DOHH2 (cell line): ENCODE results near the gene ZNRF2.

ENCODE experiments used
- H3F3A ChIP-seq: fragments of 200-600 bp; sonication (generic), shearing (Covaris generic); 2 replicates; pipeline ENCODE4 v1.6.0; 2016; ENCODE audit warnings: antibody characterized with exemption, mild to moderate bottlenecking; ENCODE audit not compliant: control insufficient read depth, insufficient read depth
- H3K27ac ChIP-seq: fragments of 200-600 bp; sonication (generic); 2 replicates; pipeline ENCODE4 v1.5.1; 2014; ENCODE audit warnings: low read depth, mild to moderate bottlenecking, low read length, moderate library complexity
- H3K27me3 ChIP-seq: fragments of 200-600 bp; sonication (generic); 2 replicates; pipeline ENCODE4 v1.6.1; 2014; ENCODE audit warnings: mild to moderate bottlenecking, low read length, mixed read lengths; ENCODE audit not compliant: control insufficient read depth
- H3K36me3 ChIP-seq: fragments of 200-600 bp; sonication (generic); 2 replicates; pipeline ENCODE4 v1.6.1; 2014; ENCODE audit warnings: mild to moderate bottlenecking, low read length, moderate library complexity, mixed read lengths; ENCODE audit not compliant: control insufficient read depth
- H3K4me1 ChIP-seq: fragments of 200-600 bp; sonication (generic); 2 replicates; pipeline ENCODE4 v1.6.1; 2014; ENCODE audit warnings: mild to moderate bottlenecking, low read length, mixed read lengths; ENCODE audit not compliant: control insufficient read depth
- H3K4me2 ChIP-seq: fragments of 200-600 bp; sonication (generic); 2 replicates; pipeline ENCODE4 v1.6.0; 2014; ENCODE audit warnings: mild to moderate bottlenecking, low read length, moderate library complexity
- H3K4me3 ChIP-seq: fragments of 200-600 bp; sonication (generic); 2 replicates; pipeline ENCODE4 v1.5.1; 2014; ENCODE audit warnings: mild to moderate bottlenecking, low read length, mixed read lengths
- H3K79me2 ChIP-seq: fragments of 200-600 bp; sonication (generic); 2 replicates; pipeline ENCODE4 v1.6.1; 2014; ENCODE audit warnings: mild to moderate bottlenecking, low read length, mixed read lengths; ENCODE audit not compliant: control insufficient read depth
- H3K9me2 ChIP-seq: fragments of 200-600 bp; sonication (generic); replicated peaks from 2 replicates; pipeline ENCODE4 v1.6.1; 2014; ENCODE audit warnings: mild to moderate bottlenecking, low read length, mixed read lengths; ENCODE audit not compliant: control insufficient read depth
- H3K9me3 ChIP-seq: fragments of 200-600 bp; sonication (generic); 2 replicates; pipeline ENCODE4 v1.6.1; 2014; ENCODE audit warnings: antibody characterized with exemption, low read length, mixed read lengths; ENCODE audit not compliant: control insufficient read depth, insufficient read depth
- H4K20me1 ChIP-seq: fragments of 200-600 bp; sonication (generic); 2 replicates; pipeline ENCODE4 v1.6.0; 2014; ENCODE audit warnings: low read depth, mild to moderate bottlenecking, antibody characterized with exemption, low read length, moderate library complexity; ENCODE audit not compliant: control insufficient read depth, insufficient read depth
- EZH2phosphoT487 ChIP-seq: fragments of 200-600 bp; sonication (generic); IDR thresholded peaks from 2 replicates; pipeline ENCODE4 v1.6.1; 2017; ENCODE audit warnings: borderline replicate concordance, mild to moderate bottlenecking, antibody characterized with exemption, low read length, moderate library complexity, mixed read lengths
- TF ChIP-seq, protein P1 (sequence below): fragments of 200-600 bp; sonication (generic); IDR thresholded peaks from one replicate; pipeline ENCODE4 v1.5.1; 2014; ENCODE audit warnings: antibody characterized with exemption, mild to moderate bottlenecking, low read depth, low read length; ENCODE audit not compliant: poor library complexity, severe bottlenecking

ZNRF2 gene

GRCh38 chr7:30332549-30332948 is 48.2 kb downstream of the ZNRF2 start:
- no peaks in the 10 kb centered on the region for H3K9me2 ChIP-seq
- peaks cover 95% of the 10 kb centered on the region for H3K79me2 ChIP-seq
- peaks cover 89% of the 10 kb centered on the region for H3K4me1 ChIP-seq
- no peaks in the 10 kb centered on the region for H3K9me3 ChIP-seq
- H3K27ac ChIP-seq: peak overlapping the region; percentile 91
- H3F3A ChIP-seq: peaks cover 34% of the 10 kb centered on the region
- no peaks in the 10 kb centered on the region for H3K27me3 ChIP-seq
- peaks cover 8% of the 10 kb centered on the region for H3K36me3 ChIP-seq
- peak overlapping the region; percentile 85 for H3K4me2 ChIP-seq
- TF ChIP-seq, protein P1, sequence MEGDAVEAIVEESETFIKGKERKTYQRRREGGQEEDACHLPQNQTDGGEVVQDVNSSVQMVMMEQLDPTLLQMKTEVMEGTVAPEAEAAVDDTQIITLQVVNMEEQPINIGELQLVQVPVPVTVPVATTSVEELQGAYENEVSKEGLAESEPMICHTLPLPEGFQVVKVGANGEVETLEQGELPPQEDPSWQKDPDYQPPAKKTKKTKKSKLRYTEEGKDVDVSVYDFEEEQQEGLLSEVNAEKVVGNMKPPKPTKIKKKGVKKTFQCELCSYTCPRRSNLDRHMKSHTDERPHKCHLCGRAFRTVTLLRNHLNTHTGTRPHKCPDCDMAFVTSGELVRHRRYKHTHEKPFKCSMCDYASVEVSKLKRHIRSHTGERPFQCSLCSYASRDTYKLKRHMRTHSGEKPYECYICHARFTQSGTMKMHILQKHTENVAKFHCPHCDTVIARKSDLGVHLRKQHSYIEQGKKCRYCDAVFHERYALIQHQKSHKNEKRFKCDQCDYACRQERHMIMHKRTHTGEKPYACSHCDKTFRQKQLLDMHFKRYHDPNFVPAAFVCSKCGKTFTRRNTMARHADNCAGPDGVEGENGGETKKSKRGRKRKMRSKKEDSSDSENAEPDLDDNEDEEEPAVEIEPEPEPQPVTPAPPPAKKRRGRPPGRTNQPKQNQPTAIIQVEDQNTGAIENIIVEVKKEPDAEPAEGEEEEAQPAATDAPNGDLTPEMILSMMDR: no peak
- no peak for TF ChIP-seq EZH2phosphoT487
- peak overlapping the region; percentile 69 for H3K4me3 ChIP-seq
- no peaks in the 10 kb centered on the region for H4K20me1 ChIP-seq

- no peaks in the 10 kb centered on the region for H4K20me1 ChIP-seq
These were observed 51.5 kb downstream of the ZNRF2 start for GRCh38 chr7:30335763-30336487.

GRCh38 chr7:30344513-30344912 is 60.1 kb downstream of the ZNRF2 start:
- peaks cover 22% of the 10 kb centered on the region for H3F3A ChIP-seq
- H3K4me2 ChIP-seq: peak overlapping the region; percentile 36
- no peak for TF ChIP-seq EZH2phosphoT487
- TF ChIP-seq, protein P1: no peak
- peak overlapping the region; percentile 18; the same call in 1 of the 2 replicates for H3K27ac ChIP-seq
- peaks cover 76% of the 10 kb centered on the region for H3K4me1 ChIP-seq
- peak overlapping the region; percentile 10; the same call in 1 of the 2 replicates for H3K4me3 ChIP-seq
- H3K36me3 ChIP-seq: no peaks in the 10 kb centered on the region
- peaks cover 98% of the 10 kb centered on the region for H3K79me2 ChIP-seq
- H4K20me1 ChIP-seq: peaks cover 12% of the 10 kb centered on the region; the same call in 1 of the 2 replicates
- H3K27me3 ChIP-seq: no peaks in the 10 kb centered on the region
- H3K9me2 ChIP-seq: no peaks in the 10 kb centered on the region
- no peaks in the 10 kb centered on the region for H3K9me3 ChIP-seq

More at GRCh38 chr7:30335763-30336487, 51.5 kb downstream of the ZNRF2 start:
- Histone ChIP-seq H3K9me3 (no peaks in the 10 kb centered on the region), H3K9me2 (no peaks in the 10 kb centered on the region), H3K79me2 (peaks cover 97% of the 10 kb centered on the region), H3K4me2 (no peak overlapping the region), H3K27me3 (no peaks in the 10 kb centered on the region), H3K36me3 (peaks cover 11% of the 10 kb centered on the region), H3F3A (peaks cover 15% of the 10 kb centered on the region), H3K4me3 (no peak overlapping the region), H3K27ac (no peak overlapping the region), H3K4me1 (peaks cover 79% of the 10 kb centered on the region)
- TF ChIP-seq, protein P1: no peak
- no peak for TF ChIP-seq EZH2phosphoT487
